MV-4-11 (cell line): ENCODE data around the gene SVEP1.

Experiments
- DNase-seq: peaks from one replicate; lab custom pipeline; 2025; lab: John Stamatoyannopoulos, UW

Gene SVEP1

GRCh38 chr9:110521206-110521605 lies 58.3 kb downstream of the SVEP1 start:
- DNase-seq: no peak

DNA sequence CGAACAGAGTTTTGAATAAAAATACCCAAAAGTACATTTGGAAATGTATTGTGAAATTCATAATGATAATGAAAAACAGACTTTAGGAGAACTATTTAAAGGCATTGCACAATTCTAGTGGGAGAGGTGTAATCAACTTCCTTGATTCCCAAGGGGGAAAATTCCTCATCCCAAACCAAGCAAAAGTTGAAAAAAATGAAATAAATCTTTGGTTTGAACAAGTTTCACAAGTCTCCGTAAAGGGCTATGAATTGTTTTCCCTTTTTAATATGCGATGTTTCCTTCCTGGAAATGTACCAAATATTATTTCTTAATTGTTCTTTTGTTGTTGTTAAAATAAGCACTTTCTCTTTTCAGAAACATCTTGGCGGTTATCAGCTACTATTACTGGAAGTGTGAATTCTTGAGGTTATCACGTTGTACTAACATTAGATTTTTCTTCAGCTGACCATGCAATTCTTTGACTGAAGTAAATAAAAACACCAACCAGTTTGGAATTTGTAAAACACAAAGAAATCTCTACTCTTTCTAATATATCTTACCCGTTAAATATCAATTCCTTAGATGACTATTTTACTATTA lies 59.3 kb downstream of the SVEP1 start:
- no peak for DNase-seq

- DNase-seq: no peak
Observed at GRCh38 chr9:110517483-110517882, 62.1 kb downstream of the SVEP1 start.

- DNase-seq: no peak
Observed at GRCh38 chr9:110514897-110515296, 64.6 kb downstream of the SVEP1 start.

DNA sequence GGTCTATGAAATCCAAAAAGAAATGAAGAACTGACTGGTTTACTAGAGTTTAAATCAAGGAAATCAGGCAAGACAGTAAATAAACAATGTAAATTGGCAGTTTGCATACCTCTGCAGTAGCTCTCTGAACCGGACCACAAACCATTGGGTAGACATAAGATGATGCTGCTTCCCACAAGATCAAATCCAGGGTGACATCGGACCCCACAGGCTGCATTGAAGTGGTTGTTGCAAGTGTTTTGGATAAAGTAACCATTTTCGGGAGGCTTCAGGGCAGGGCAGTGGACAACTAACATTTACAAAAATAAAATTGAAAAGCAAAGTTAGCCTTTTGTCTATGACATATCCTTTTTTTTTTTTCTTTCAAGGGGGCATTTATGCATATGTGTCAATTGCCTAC lies 66.7 kb downstream of the SVEP1 start:
- DNase-seq: no peak

DNA sequence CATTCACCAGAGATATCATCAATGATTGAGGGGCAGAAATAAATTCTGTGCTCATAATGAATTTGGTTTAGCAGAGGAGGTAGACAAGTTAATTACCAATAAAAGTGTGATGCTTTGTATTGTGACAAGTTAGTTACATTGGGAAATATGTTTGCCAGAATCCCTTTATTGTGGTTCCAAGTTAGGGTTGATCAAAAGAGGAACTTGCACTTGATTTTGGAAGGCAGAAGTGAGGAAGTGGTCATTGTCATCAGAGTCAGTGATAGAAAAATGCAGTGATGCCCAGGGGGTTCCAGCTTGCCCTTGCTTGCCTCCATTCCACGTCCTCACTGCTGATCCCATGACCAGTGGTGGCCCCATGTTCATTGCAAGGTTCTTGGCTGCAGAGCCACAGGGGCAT lies 69.7 kb downstream of the SVEP1 start:
- peak; percentile 79 for DNase-seq

- DNase-seq: no peak
Observed at GRCh38 chr9:110502842-110503241, 76.7 kb downstream of the SVEP1 start.

DNA sequence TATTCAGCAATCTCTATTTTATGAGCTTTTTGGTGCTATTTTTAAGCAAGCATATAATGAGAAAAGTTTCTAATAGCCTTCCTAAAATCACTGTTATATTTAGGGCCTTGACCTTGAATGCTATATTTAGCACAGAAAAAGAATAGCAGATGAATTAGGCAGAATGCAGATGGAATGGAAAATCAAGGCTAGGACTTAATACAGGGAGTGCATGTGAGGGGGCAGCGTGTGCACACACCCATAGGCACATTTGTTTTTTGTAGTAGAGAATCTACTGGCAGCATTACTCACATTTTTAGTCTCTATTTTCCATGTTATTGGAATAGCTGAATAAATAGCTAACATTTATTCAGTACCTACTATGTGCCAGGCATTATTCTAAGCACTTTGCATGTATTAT lies 79.9 kb downstream of the SVEP1 start:
- DNase-seq: no peak

DNA sequence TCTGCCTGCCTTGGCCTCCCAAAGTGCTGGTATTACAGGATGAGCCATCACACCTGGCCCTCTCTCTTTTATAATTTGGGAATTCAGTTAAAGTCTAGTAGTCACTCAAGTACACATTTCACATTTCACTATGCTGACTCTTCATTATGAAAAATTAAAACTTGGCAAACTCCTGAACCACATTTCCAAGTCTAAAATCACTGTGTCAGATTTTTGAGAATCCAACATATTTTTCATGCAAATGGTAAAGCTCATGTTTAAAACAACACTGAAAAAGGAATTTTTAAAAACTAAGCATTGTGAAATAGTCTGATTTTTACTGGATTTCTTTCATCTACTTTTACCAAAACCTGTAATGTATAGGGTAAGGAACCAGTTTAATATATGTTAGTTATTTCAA lies 92.3 kb downstream of the SVEP1 start:
- DNase-seq: no peak

GRCh38 chr9:110486218-110486617 lies 93.3 kb downstream of the SVEP1 start:
- DNase-seq: no peak

DNA sequence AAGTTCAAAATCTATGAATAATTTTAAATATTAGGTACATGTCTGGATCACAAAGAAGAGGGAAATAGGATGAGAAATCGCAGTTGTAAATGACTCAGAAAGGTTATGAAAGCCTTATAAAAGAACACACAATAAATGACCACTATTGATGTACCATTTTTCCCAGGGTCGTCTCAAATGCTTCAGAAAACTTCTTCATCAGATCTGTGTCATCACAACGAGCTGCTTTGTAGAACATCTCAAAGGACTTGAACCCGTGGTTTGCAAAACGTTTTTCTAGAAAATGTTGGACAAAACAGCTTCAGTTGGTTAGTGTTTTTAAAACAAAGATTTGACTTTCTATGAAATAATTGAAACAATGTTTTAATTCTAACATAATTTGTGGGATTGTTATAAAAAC lies 100.1 kb downstream of the SVEP1 start:
- no peak for DNase-seq

GRCh38 chr9:110476251-110476650 lies 103.3 kb downstream of the SVEP1 start:
- no peak for DNase-seq

DNA sequence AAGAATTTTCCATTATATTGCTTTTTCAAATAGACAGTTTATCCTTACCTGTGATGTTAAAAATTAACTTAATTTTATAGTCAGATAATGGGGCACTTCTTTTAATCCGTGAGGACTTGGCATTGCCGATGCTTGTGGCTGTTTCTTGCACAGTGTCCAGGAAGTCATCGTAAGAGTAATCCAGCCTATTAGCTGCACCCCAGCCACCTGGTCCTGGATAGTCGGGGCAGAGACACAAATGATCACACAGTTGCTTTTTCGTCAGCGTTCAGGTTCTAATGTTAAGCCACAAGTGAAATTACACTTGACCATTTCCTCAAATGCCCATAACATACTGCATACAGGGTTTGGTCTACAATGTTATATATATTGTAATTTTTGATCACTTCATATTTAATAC lies 107.4 kb downstream of the SVEP1 start:
- DNase-seq: no peak

DNA sequence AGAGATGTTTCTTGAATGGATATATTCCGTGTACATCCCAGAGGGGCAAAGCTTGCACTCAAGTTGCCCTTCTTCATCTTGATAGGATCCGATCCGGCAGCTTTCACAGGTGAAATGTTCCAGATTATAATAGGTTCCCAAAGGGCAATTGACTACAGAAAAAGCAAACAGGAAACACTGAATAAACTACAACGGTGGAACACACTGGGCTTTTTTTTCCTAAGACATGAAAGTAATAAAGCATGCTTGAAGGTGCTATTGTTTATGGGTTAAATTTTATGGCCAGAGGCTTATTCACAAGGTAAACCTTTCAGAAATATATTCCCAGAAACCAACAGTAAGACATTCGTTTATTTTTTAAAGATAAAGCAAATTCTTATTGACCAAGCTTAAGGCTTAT lies 110.6 kb downstream of the SVEP1 start:
- no peak for DNase-seq

- no peak for DNase-seq
Observed at GRCh38 chr9:110465190-110465589, 114.4 kb downstream of the SVEP1 start.

DNA sequence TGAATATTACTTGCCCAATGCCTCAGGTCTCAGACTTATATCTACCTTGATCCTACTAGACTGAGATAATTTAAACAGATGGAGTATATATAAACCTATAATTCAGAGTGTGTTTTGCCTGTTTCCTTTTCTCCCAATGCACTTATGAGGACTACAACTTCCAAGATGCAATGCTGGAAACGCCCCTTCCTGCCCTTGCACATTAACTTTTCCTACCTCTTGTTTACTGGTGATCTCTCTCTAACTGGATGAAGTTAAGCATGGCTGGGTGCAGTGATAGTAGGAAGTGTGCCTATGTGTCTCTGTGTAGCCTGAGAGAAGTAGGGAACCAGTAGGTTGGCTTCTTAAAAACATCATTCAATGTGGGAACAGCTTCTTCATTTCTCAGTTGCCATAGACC lies 115.2 kb downstream of the SVEP1 start:
- DNase-seq: no peak

DNA sequence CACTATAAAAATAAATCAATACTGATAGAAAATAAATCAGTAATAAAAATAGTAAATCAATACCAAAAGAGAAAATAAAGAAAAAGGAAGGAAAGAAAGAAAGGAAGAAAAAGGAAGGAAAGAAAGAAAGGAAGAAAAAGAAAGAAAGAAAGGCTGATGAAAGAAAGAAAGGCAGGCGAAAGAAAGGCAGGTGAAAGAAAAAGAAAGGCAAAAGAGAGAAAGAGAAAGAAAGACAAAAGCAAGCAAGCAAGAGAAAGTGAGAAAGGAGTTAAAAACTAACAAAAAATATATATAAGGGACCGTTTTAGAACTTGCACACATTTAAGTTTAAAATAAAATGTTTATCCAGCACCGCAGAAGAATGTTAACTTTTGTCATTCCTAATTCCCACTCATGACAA lies 116.0 kb downstream of the SVEP1 start:
- DNase-seq: no peak

DNA sequence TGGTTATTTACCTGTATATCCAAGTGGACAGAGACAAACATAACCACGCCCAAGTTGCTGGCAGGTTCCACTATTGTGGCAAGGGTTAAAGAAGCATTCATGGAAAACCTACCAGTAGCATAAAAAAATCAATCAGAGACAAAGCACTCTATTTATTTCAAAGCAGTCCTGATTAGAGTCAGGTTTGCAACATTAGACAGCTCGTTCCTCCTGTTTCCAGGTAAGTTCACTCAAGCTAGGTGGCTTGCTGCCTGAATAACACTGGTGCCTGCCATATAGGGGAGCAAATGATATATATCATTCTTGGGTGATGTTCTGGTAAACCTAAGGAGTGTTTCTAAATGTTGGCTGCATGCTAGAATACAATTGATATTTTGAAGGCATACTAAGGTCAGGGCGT lies 122.3 kb downstream of the SVEP1 start:
- no peak for DNase-seq

DNA sequence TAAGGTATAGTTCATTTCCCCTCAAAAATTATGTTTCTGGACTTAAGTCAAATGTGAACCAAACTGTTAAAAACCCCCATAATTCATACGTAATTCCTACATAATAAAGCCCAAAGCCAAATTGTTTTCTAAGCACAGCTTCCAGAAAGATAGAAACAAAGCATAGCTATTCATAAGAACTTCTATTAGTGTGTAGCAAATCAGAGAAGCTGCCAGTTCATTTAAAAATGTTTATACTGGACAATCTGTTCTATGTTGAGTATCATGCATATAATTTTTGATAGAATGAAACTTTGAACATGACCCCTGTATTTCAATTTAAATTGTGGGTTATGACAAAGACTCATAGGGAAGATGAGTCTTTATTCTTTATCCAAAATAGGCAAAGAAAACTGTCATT lies 122.9 kb downstream of the SVEP1 start:
- no peak for DNase-seq

DNA sequence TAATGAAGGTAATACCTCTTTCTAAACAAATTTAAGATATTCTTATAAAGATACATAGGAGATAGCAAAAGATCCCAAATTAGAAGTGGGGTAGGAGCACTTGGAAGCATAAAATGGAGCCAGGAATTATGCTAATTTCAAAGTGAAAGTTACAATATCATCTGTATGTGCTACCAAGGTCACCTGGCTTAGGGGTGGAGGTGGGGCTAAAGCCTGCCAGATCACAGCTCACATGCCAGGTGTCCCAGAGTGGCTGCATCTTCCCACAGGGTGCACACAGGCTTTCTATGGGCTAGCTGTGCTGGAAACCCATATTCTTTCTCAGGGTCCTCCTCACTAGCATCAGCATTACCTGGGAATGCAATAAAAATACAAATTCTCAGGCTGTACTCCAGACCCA lies 123.7 kb downstream of the SVEP1 start:
- DNase-seq: no peak

DNA sequence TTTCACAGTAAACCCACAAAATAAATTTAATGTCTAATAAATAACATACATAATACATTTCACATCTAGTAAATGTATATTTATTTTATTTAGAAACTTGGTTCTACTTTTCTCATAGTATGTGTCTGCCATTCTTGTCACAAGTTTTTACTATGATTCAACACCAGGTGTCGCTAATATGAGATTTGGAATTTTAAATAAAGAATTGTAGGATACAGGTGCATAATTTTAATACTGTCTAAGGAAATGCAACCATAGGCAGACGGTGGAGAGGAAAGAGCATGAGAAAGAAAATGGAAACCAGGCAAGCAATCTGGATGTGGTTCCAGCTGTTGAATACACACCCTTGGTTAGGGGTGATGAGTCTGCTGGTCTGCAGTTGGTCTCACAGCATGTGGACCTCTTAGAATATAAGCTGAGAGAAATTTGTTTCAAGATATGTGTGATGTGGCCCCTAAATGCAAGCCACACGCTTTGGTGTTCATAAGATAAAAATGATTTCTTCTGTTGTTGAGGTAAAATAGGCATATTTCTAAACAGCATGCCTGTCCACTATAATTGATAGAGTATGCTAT lies 127.2 kb downstream of the SVEP1 start:
- DNase-seq: no peak

DNA sequence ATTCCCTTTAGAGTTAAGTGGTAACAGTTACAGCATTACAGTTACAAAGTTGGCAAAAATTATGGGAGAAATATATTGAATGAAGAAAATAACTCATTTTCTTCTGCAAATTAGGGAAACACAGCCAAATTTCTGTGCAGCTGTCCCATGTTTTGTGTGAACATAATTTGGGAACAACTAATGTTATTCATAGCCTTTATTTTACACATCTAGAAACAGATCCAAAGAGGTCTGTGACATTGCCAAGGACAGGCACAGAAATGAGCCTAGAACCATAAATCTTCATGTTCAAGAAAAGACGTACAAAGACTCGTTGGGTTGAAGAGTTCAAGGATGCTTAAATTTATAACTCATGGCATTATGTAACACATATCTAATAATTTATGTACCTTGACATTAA lies 127.8 kb downstream of the SVEP1 start:
- no peak for DNase-seq

GRCh38 chr9:110447476-110447875 lies 132.1 kb downstream of the SVEP1 start:
- DNase-seq: peak; percentile 52

DNA sequence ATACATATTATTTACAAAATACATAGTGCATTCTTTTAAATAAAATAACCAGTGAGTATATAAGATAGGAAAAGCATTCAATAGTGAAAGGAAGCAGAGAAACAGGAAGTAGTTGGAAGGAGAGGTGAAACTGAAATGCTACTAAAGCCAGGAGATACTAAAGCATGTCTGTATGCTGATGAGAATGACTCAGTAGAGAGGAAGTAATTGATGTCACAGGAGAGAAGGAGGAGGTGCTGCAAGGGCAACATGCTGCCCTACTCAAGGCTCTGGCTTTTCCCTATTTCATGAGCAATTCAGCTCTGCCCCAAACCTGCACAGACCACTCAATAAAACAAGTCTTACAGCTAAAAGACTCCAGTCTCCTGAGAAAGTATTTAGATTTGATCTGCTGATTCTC lies 133.4 kb downstream of the SVEP1 start:
- DNase-seq: peak; percentile 89

DNA sequence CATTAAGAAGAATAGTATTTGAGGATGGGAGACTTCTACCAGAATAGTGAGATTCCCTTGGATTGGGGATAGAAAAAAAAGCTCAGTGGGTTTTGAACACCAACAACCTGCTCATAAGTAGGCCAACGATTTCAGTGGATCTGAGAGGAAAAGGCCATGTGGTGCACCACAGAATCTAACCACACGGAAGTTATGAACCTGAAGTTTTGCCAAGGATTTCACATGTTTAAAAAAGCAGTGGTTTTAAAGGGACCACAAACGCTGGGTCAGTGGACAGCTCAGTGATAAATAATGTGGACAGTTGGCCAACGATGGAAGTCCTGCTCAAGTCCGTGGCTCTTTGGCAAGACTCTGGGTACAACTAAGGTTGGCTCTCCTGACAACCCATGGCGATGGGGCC lies 134.6 kb downstream of the SVEP1 start:
- peak; percentile 90 for DNase-seq
